Panc1 (cell line): ENCODE results near the gene PALM2AKAP2. TPM values are rescaled to one million over a fixed set of nuclear protein-coding genes. Genes with fewer than 3 reads are reported as not detected.

ENCODE experiments used
- ATAC-seq: fragments of 200-7000 bp; cut with Tn5 transposase; 2 replicates; pipeline ENCODE4 v1.9.1; 2020; ENCODE audit warnings: mild to moderate bottlenecking, moderate library complexity
- BruUV-seq: library from RNA; stranded (reverse); fragments of 400-500 nt; replicated peaks from 2 replicates; lab custom pipeline; 2021; lab: Mats Ljungman, UMichigan
- CTCF ChIA-PET: fragments of 300-600 bp; sonication (Branson Sonifier 250); formaldehyde crosslinking; loops from one replicate; lab custom pipeline; 2022; ENCODE audit warnings: antibody characterized with exemption; lab: Charles Lee
- POLR2A ChIA-PET: fragments of 300-600 bp; sonication (Branson Sonifier 250); formaldehyde crosslinking; loops from one replicate; lab custom pipeline; 2022; ENCODE audit warnings: antibody characterized with exemption; lab: Charles Lee
- DNase-seq: peaks from one replicate; pipeline ENCODE4 v3.0.0-alpha.2; 2010; ENCODE audit warnings: low read depth, low spot score
- H3K27ac ChIP-seq: 2 replicates; pipeline ENCODE4 v1.5.1; 2011; ENCODE audit warnings: mild to moderate bottlenecking, low read length, inconsistent platforms
- H3K27me3 ChIP-seq: fragments of 200-500 bp; sonication (Bioruptor generic); 2 replicates; pipeline ENCODE4 v1.6.0; 2014; ENCODE audit warnings: low read length, inconsistent platforms; ENCODE audit not compliant: control insufficient read depth, insufficient read depth
- H3K36me3 ChIP-seq: fragments of 200-500 bp; sonication (Bioruptor generic); 2 replicates; pipeline ENCODE4 v1.5.1; 2014; ENCODE audit warnings: inconsistent platforms, mild to moderate bottlenecking, low read length, moderate library complexity; ENCODE audit not compliant: control insufficient read depth, insufficient read depth
- H3K4me1 ChIP-seq: 2 replicates; pipeline ENCODE4 v1.5.1; 2011; ENCODE audit warnings: inconsistent platforms, mild to moderate bottlenecking, low read length, moderate library complexity; ENCODE audit not compliant: control insufficient read depth, insufficient read depth
- H3K4me3 ChIP-seq, 2 experiments: 2 replicates each; pipeline ENCODE4 v1.5.1; 2011 to 2012; ENCODE audit warnings: low read depth in 2 of 2, low read length in 2 of 2, mild to moderate bottlenecking in 2 of 2, inconsistent platforms in 1 of 2, moderate library complexity in 1 of 2
- H3K9me3 ChIP-seq: fragments of 200-500 bp; sonication (Bioruptor generic); 2 replicates; pipeline ENCODE4 v1.5.1; 2014; ENCODE audit warnings: low read depth, mild to moderate bottlenecking, inconsistent platforms, low read length, moderate library complexity; ENCODE audit not compliant: control insufficient read depth, insufficient read depth
- CTCF ChIP-seq: fragments of 450-650 bp; IDR thresholded peaks from 2 replicates; pipeline ENCODE4 v1.5.1; 2017; ENCODE audit warnings: mild to moderate bottlenecking
- POLR2AphosphoS5 ChIP-seq: IDR thresholded peaks from 2 replicates; pipeline ENCODE4 v1.6.1; 2012; ENCODE audit warnings: mild to moderate bottlenecking, low read depth, low read length, moderate library complexity
- REST ChIP-seq, 2 experiments: IDR thresholded peaks; 2 replicates each; pipeline ENCODE4 v1.6.1; 2011 to 2012; ENCODE audit warnings: low read depth in 2 of 2, control low read depth in 1 of 2, low read length in 1 of 2, mild to moderate bottlenecking in 1 of 2, moderate library complexity in 1 of 2; ENCODE audit not compliant: insufficient read depth in 1 of 2
- SIN3A ChIP-seq: IDR thresholded peaks from 2 replicates; pipeline ENCODE4 v1.6.1; 2012; ENCODE audit warnings: low read depth, mild to moderate bottlenecking, low read length, moderate library complexity, borderline replicate concordance; ENCODE audit not compliant: insufficient read depth
- TCF7L2 ChIP-seq: IDR thresholded peaks from 2 replicates; pipeline ENCODE4 v1.6.1; 2011; ENCODE audit warnings: mild to moderate bottlenecking, low read depth, low read length, inconsistent platforms
- in situ Hi-C: cut with HindIII; loops from 2 replicates; pipeline ENCODE4 v1.10.0; 2016; ENCODE audit warnings: low sequenced_read_pairs, low pct_unique_long_range_greater_than_20kb
- intact Hi-C: fragments of 100-400 bp; cut with micrococcal nuclease; formaldehyde crosslinking; loops from one replicate; pipeline ENCODE4 v1.10.0; 2022; ENCODE audit not compliant: unreplicated experiment
- total RNA-seq: library from RNA; stranded (reverse); gene quantifications from one replicate; pipeline ENCODE4 v1.2.1, GENCODE V29; 2021; ENCODE audit not compliant: unreplicated experiment

PALM2AKAP2 gene
- total RNA-seq, 1 experiment from 2014 or later = 0.44 TPM

- Histone ChIP-seq H3K27ac (no peak overlapping the region), H3K4me1 (no peaks in the 10 kb centered on the region), H3K36me3 (no peaks in the 10 kb centered on the region), H3K9me3 (no peaks in the 10 kb centered on the region), H3K27me3 (no peaks in the 10 kb centered on the region), H3K4me3 (no peak overlapping the region)
- ChIA-PET CTCF (no interaction called here), POLR2A (no interaction called here)
- no peak for TF ChIP-seq REST (IDR thresholded peaks at IDR 0.05; ENCODE audit: insufficient read depth in 1 of 2, low read depth in 2 of 2, low read length in 1 of 2)
- no peak for TF ChIP-seq SIN3A
- TF ChIP-seq POLR2AphosphoS5 = no peak
- no peak for TF ChIP-seq TCF7L2
- no peak for TF ChIP-seq CTCF
- in situ Hi-C loops (no loop called here), intact Hi-C loops (no loop called here)
- no TSS peak for BruUV-seq
- DNase-seq (no peak), ATAC-seq (no peak)
Measured at GRCh38 chr9:109737295-109737694, 42.7 kb upstream of the PALM2AKAP2 start.

- ATAC-seq (no peak), DNase-seq (no peak)
- in situ Hi-C loops = no loop called here
- Histone ChIP-seq H3K36me3 (no peaks in the 10 kb centered on the region), H3K9me3 (no peaks in the 10 kb centered on the region), H3K27ac (no peak overlapping the region), H3K27me3 (no peaks in the 10 kb centered on the region), H3K4me1 (no peaks in the 10 kb centered on the region), H3K4me3 (no peak overlapping the region)
- intact Hi-C loops = no loop called here
- no TSS peak for BruUV-seq
- POLR2A ChIA-PET = no interaction called here
- CTCF ChIA-PET = no interaction called here
- TF ChIP-seq CTCF (no peak), SIN3A (no peak), TCF7L2 (no peak), POLR2AphosphoS5 (no peak), REST (IDR thresholded peaks at IDR 0.05; ENCODE audit: insufficient read depth in 1 of 2, low read depth in 2 of 2, low read length in 1 of 2) (no peak)
Measured at GRCh38 chr9:109739760-109740159, 40.2 kb upstream of the PALM2AKAP2 start.
